Duodenal mucosa (tissue), 2 donors: ENCODE results near the gene C2CD2.
"Not testable (repeated sequence)": the region's sequence is repeated elsewhere in the genome, so short reads cannot be mapped to it uniquely, and the experiment has no call there.

Experiments used
- H3K27ac ChIP-seq: one replicate; pipeline ENCODE4 v1.7.0; 2013; ENCODE audit warnings: low read depth, low read length
- H3K27me3 ChIP-seq, 2 donors: one replicate each; pipeline ENCODE4 v1.7.0; 2013; ENCODE audit warnings: low read length in 2 of 2, control low read depth in 1 of 2; ENCODE audit not compliant: insufficient read depth in 2 of 2, control insufficient read depth in 1 of 2
- H3K36me3 ChIP-seq, 2 donors: one replicate each; pipeline ENCODE4 v1.7.0; 2013; ENCODE audit warnings: low read length in 2 of 2, control low read depth in 1 of 2; ENCODE audit not compliant: insufficient read depth in 2 of 2, control insufficient read depth in 1 of 2
- H3K4me1 ChIP-seq, 2 donors: one replicate each; pipeline ENCODE4 v1.7.0; 2013; ENCODE audit warnings: low read length in 2 of 2, control low read depth in 1 of 2; ENCODE audit not compliant: insufficient read depth in 2 of 2, control insufficient read depth in 1 of 2
- H3K4me3 ChIP-seq, 2 donors: one replicate each; pipeline ENCODE4 v1.7.0; 2013; ENCODE audit warnings: low read length in 2 of 2, low read depth in 1 of 2
- H3K9ac ChIP-seq, 2 donors: one replicate each; pipeline ENCODE4 v1.7.0; 2013; ENCODE audit warnings: low read length in 2 of 2, low read depth in 1 of 2
- H3K9me3 ChIP-seq, 2 donors: one replicate each; pipeline ENCODE4 v1.7.0; 2013; ENCODE audit warnings: low read length in 2 of 2, control low read depth in 1 of 2; ENCODE audit not compliant: control insufficient read depth in 1 of 2

The C2CD2 gene

GRCh38 chr21:41966872-41967621, 13.2 kb upstream of the C2CD2 start:
- H3K9ac ChIP-seq: no peak overlapping the region
- no peak overlapping the region for H3K27ac ChIP-seq
- H3K4me1 ChIP-seq: no peaks in the 10 kb centered on the region
- no peaks in the 10 kb centered on the region for H3K27me3 ChIP-seq
- no peak overlapping the region for H3K4me3 ChIP-seq
- no peaks in the 10 kb centered on the region for H3K36me3 ChIP-seq
- no peaks in the 10 kb centered on the region for H3K9me3 ChIP-seq

GRCh38 chr21:41966041-41966833, 12.4 kb upstream of the C2CD2 start:
- Histone ChIP-seq H3K27ac (no peak overlapping the region), H3K9ac (no peak overlapping the region), H3K4me3 (no peak overlapping the region)

GRCh38 chr21:41965461-41966013, 11.7 kb upstream of the C2CD2 start:
- H3K27ac ChIP-seq: no peak overlapping the region
- no peak overlapping the region for H3K4me3 ChIP-seq
- H3K9me3 ChIP-seq: no peaks in the 10 kb centered on the region
- H3K4me1 ChIP-seq: no peaks in the 10 kb centered on the region
- H3K36me3 ChIP-seq: no peaks in the 10 kb centered on the region
- no peak overlapping the region for H3K9ac ChIP-seq
- H3K27me3 ChIP-seq: peaks cover 0 to 7% of the 10 kb centered on the region in 2 donors

More at GRCh38 chr21:41966041-41966833, 12.4 kb upstream of the C2CD2 start:
- Histone ChIP-seq H3K27me3 (peaks cover 0 to 6% of the 10 kb centered on the region in 2 donors), H3K4me1 (no peaks in the 10 kb centered on the region), H3K36me3 (no peaks in the 10 kb centered on the region), H3K9me3 (no peaks in the 10 kb centered on the region)

GRCh38 chr21:41965045-41965444, 11.2 kb upstream of the C2CD2 start:
- H3K9ac ChIP-seq: no peak overlapping the region

GRCh38 chr21:41964171-41964570, 10.4 kb upstream of the C2CD2 start:
- peaks cover 0 to 7% of the 10 kb centered on the region in 2 donors for H3K27me3 ChIP-seq
- no peaks in the 10 kb centered on the region for H3K4me1 ChIP-seq
- H3K27ac ChIP-seq: no peak overlapping the region
- no peaks in the 10 kb centered on the region for H3K9me3 ChIP-seq
- H3K4me3 ChIP-seq: no peak overlapping the region
- no peak overlapping the region for H3K9ac ChIP-seq
- H3K36me3 ChIP-seq: no peaks in the 10 kb centered on the region

More at GRCh38 chr21:41965045-41965444, 11.2 kb upstream of the C2CD2 start:
- H3K27me3 ChIP-seq: peaks cover 0 to 7% of the 10 kb centered on the region in 2 donors
- H3K36me3 ChIP-seq: no peaks in the 10 kb centered on the region
- H3K4me1 ChIP-seq: no peaks in the 10 kb centered on the region
- no peaks in the 10 kb centered on the region for H3K9me3 ChIP-seq
- no peak overlapping the region for H3K27ac ChIP-seq
- no peak overlapping the region for H3K4me3 ChIP-seq

- Histone ChIP-seq H3K27me3 (peaks cover 0 to 7% of the 10 kb centered on the region in 2 donors), H3K4me3 (no peak overlapping the region), H3K9ac (no peak overlapping the region), H3K27ac (no peak overlapping the region), H3K36me3 (no peaks in the 10 kb centered on the region), H3K9me3 (no peaks in the 10 kb centered on the region), H3K4me1 (peaks cover 5 to 6% of the 10 kb centered on the region in 2 donors)
These were observed 8.7 kb upstream of the C2CD2 start for GRCh38 chr21:41962425-41962966.

- H3K9me3 ChIP-seq: no peaks in the 10 kb centered on the region
- H3K36me3 ChIP-seq: no peaks in the 10 kb centered on the region
- no peak overlapping the region for H3K9ac ChIP-seq
- H3K4me1 ChIP-seq: peaks cover 10 to 11% of the 10 kb centered on the region in 2 donors
- no peak overlapping the region for H3K4me3 ChIP-seq
- no peak overlapping the region for H3K27ac ChIP-seq
- H3K27me3 ChIP-seq: peaks cover 0 to 7% of the 10 kb centered on the region in 2 donors
These were observed 7.9 kb upstream of the C2CD2 start for GRCh38 chr21:41961753-41962152.

- Histone ChIP-seq H3K27me3 (peaks cover 0 to 7% of the 10 kb centered on the region in 2 donors), H3K9me3 (no peaks in the 10 kb centered on the region), H3K27ac (no peak overlapping the region), H3K4me1 (peaks cover 10 to 11% of the 10 kb centered on the region in 2 donors), H3K36me3 (no peaks in the 10 kb centered on the region), H3K9ac (no peak overlapping the region), H3K4me3 (no peak overlapping the region)
These were observed 7.5 kb upstream of the C2CD2 start for GRCh38 chr21:41961282-41961701.

- Histone ChIP-seq H3K9me3 (no peaks in the 10 kb centered on the region), H3K27me3 (peaks cover 0 to 7% of the 10 kb centered on the region in 2 donors), H3K36me3 (no peaks in the 10 kb centered on the region), H3K9ac (no peak overlapping the region), H3K4me3 (no peak overlapping the region), H3K27ac (no peak overlapping the region), H3K4me1 (peaks cover 10 to 11% of the 10 kb centered on the region in 2 donors)
These were observed 6.6 kb upstream of the C2CD2 start for GRCh38 chr21:41960386-41960785.

GRCh38 chr21:41959697-41960096, 5.9 kb upstream of the C2CD2 start:
- not testable (repeated sequence) for H3K4me3 ChIP-seq, H3K27ac ChIP-seq, H3K27me3 ChIP-seq, H3K9me3 ChIP-seq, H3K36me3 ChIP-seq, H3K9ac ChIP-seq
- peaks cover 10 to 11% of the 10 kb centered on the region in 2 donors for H3K4me1 ChIP-seq
